Head of caudate nucleus (tissue), 42 donors: Measurements from ENCODE around the gene DOCK6.

ENCODE experiments used
- DNase-seq, 42 donors: peaks; one replicate each; pipeline versions ENCODE4 v3.0.0 to v3.0.0-alpha.2; 2020 to 2021; ENCODE audit warnings: mixed read lengths in 7 of 42
- intact Hi-C: fragments of 100-400 bp; cut with DNase I; formaldehyde crosslinking; loops from one replicate; pipeline ENCODE4 v1.15.0; 2022

Gene DOCK6, protein sequence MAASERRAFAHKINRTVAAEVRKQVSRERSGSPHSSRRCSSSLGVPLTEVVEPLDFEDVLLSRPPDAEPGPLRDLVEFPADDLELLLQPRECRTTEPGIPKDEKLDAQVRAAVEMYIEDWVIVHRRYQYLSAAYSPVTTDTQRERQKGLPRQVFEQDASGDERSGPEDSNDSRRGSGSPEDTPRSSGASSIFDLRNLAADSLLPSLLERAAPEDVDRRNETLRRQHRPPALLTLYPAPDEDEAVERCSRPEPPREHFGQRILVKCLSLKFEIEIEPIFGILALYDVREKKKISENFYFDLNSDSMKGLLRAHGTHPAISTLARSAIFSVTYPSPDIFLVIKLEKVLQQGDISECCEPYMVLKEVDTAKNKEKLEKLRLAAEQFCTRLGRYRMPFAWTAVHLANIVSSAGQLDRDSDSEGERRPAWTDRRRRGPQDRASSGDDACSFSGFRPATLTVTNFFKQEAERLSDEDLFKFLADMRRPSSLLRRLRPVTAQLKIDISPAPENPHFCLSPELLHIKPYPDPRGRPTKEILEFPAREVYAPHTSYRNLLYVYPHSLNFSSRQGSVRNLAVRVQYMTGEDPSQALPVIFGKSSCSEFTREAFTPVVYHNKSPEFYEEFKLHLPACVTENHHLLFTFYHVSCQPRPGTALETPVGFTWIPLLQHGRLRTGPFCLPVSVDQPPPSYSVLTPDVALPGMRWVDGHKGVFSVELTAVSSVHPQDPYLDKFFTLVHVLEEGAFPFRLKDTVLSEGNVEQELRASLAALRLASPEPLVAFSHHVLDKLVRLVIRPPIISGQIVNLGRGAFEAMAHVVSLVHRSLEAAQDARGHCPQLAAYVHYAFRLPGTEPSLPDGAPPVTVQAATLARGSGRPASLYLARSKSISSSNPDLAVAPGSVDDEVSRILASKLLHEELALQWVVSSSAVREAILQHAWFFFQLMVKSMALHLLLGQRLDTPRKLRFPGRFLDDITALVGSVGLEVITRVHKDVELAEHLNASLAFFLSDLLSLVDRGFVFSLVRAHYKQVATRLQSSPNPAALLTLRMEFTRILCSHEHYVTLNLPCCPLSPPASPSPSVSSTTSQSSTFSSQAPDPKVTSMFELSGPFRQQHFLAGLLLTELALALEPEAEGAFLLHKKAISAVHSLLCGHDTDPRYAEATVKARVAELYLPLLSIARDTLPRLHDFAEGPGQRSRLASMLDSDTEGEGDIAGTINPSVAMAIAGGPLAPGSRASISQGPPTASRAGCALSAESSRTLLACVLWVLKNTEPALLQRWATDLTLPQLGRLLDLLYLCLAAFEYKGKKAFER (N-terminal part only)

DNA sequence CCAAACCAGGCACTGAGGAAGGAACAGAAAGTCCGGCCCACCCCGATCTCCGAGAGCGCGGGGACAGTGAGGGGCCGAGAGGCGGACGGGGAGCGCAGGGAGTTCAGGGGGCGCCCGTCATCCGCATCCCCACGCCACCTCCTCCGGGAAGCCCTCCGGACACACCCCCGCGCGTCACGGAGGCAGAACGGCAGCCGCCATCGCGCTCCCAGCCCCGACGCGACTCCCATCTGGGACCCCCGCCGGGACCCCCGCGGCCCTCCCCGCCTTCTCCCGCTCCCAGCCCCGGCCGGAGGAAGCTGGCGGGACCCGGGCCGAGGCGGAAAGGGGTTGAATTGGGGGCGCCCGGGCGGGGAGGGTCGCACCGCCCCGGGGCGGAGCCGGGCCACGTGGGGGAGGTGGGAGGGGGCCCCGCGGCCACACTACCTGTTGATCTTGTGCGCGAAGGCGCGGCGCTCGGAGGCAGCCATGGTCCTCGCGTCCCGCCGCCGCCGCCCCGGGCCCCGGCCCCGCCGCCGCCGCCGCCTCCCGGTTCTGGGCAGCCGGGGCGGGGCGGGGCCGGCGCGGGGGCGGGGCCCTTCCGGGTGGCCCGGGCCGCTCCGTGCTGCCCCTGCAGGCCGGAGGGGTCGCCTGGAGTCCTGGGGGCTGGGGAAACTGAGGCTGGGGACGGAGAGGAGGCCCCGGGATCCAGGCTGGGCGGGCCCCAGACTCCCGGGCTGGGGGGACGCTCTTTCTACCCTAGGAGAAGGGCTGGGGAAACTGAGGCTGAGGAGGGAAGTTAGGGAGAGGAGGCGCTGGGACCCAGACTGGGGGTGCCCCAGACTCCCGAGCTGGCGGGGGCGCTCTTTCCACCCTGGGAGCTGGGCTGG is at the start of gene DOCK6:
TSS of gene DOCK6 (minus strand) at position 554 of the 869 bp plus-strand sequence. CDS start at position 470, 84 bp downstream.
- intact Hi-C loops = no loop called here
- no peak for DNase-seq

DNA sequence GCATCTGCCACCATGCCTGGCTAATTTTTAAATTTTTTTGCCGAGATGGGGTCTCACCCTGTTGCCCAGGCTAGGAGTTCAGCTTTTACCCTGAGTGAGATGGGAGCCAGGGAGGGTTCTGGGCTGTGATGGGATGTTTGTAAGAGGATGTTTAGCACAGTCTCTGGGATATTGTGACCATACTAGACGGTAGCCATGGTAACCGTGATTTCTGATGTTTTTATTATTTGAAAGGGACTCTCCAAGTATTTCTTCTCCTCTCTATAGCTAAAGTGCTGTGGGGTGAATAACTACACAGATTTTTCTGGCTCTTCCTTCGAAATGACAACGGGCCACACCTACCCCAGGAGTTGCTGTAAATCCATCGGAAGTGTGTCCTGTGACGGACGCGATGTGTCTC is 44.0 kb upstream of the DOCK6 start:
- DNase-seq = no peak
- intact Hi-C loops = no loop called here

DNA sequence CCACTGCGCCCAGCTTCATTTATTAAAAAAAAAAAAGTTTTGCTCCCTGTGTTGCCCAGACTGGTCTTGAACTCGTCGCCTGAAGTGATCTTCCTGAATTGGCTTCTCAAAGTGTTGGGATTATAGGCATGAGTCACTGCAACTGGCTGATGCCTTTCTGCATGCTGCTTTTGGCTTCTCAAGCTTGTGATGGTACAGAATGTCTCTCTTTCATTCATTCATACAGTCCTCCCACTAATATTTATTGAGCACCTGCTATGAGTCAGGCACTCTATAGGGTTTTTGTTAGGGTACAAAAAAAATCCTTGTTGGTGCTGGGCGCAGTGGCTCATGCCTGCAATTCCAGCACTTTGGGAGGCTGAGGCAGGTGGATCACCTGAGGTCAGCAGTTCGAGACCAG is 42.6 kb upstream of the DOCK6 start:
- DNase-seq = peak in 11 of 42 donors; percentile 21 to 66 (median 38)
- intact Hi-C loops = no loop called here

DNA sequence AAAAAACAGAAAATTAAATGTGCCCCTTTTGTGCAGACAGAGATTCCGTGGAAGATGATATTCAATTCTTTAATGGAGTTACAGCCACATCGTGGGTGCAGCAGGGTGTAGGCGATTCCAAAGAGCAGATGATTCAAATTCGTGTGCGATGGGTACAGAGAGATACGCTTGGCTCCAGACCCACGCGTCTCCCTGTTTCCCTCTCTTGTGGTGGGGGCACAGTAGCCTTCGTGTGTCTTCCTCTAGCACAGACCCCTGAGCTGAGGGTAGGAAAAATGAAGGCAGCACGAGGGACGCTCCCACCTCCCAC is 38.4 kb upstream of the DOCK6 start:
- intact Hi-C loops = no loop called here

DNA sequence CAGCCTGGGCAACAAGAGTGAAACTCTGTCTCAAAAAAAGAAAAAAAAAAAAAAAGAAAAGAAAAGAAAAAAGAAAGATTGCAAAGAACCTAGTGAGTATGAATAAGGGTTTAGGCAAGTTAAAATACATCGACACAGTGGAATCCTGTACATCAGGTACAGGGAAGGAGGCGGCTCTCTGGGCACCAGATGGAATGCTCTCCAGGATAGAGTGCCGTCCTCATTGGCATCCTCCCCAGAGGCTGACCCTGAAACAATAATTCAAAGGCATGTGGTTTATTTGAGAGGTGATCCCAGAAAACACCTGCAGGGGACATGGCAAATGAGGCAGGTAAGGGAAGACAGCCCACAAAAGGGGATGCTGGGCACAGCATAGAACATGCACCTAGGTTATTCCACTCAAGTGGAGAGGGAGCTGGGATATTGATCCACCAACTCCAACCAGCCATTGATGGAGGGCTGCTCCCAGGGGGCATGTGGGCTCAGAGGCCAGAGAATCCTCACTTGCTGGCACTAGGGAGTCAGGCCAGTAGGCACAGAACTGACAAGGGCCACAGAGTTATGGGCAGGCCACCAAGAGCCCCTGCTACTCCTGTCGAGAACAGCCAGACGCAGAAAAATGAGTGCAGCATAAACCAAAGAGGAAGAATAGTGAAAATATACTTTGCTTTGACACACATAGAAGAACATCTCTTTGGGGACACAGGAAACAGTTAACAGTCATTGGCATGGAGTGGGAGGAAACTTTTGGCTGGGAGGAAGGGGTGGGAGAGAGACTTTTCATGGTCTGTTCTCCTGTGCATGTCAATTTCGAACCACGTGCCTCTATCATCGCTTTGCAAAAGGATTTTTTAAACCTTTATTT is 37.9 kb upstream of the DOCK6 start:
- intact Hi-C loops = loop anchor here (10.0 kb wide), 2 partner anchors 45 to 185 kb away; partner anchors contain the start of genes CCDC159, ELAVL3 and TMEM205

More for the DNA sequence above, 38.4 kb upstream of the DOCK6 start:
- DNase-seq = peak in 39 of 42 donors; percentile 20 to 82 (median 55)

DNA sequence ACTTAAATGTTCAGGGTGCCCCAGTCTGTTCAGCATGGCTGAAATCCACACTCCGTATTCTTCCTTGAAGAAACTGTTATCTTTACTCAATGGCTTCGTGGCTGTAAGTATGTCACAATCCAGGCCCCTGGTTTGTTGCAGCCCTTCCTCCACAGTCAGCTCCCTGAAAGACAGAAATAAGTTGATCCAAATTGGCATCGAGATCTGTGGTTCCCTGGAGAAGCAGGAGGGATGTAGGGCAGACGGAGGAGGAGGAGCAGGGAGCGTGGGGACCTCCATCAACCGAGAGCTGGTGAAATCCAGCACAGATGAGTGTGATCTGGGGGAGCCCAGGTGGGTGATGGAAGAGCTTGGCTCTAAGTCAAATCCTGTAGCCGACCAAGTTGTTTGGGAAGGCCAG is 33.9 kb upstream of the DOCK6 start:
- intact Hi-C loops = loop anchor here (10.0 kb wide), 2 partner anchors 49 to 189 kb away; partner anchors contain the start of genes CCDC159, ELAVL3 and TMEM205

More for the DNA sequence above, 37.9 kb upstream of the DOCK6 start:
- DNase-seq = peak in 6 of 42 donors; percentile 22 to 71 (median 33)

DNA sequence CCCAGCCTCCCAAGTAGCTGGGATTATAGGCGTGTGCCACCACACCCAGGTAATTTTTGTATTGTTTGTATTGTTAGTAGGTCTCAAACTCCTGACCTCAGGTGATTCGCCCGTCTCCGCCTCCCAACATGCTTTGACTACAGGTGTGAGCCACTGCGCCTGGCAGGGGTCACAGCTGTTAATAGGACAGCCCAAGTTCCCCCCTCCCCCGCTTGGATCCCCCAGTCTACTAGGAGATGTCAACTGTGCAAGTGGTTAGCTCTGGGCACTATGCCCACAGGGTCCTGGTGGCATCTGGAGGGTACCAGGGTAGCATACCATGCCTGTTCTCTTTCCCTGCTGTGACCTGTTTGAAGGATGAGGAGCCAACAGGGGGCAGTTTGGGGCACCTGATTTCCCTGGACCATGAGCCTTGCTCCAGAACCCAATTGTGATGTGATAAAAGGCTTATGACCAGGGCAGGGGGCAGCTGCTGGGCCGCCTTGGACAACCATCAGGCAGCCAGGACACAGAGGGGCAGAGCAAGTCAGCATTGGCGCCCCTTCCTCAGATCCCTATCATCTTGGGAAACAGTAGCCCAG is 33.4 kb upstream of the DOCK6 start, which contains the start of gene TSPAN16:
TSS of gene TSPAN16 (plus strand) at position 496 of the 581 bp plus-strand sequence. CDS start 138 bp downstream, outside the sequence.
- intact Hi-C loops = loop anchor here (10.0 kb wide), 2 partner anchors 49 to 189 kb away; partner anchors contain the start of genes CCDC159, ELAVL3 and TMEM205

More for the DNA sequence above, 33.9 kb upstream of the DOCK6 start:
- DNase-seq = peak in 31 of 42 donors; percentile 17 to 79 (median 38)

DNA sequence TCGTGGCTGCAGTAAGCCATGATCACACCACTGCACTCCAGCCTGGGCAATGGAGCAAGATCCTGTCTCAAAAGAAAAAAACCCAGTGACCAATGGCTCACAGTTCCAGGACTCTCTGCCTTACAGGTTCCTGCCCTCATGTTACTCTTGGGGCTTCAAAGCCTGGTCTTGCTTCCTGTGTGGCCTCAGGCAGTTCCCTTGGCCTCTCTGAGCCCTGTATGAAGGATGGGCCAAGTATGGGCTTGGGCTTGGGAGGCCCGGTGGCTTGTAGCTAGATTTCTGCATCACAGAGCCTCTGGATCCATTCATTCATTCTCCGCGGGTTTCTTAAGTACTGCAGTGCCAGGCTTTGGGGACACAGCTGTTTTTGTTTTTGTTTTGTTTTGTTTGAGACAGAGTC is 32.9 kb upstream of the DOCK6 start:
- intact Hi-C loops = loop anchor here (10.0 kb wide), 2 partner anchors 50 to 190 kb away; partner anchors contain the start of genes CCDC159, ELAVL3 and TMEM205
- DNase-seq = no peak

More for the DNA sequence above, 33.4 kb upstream of the DOCK6 start, which contains the start of gene TSPAN16:
- no peak for DNase-seq

DNA sequence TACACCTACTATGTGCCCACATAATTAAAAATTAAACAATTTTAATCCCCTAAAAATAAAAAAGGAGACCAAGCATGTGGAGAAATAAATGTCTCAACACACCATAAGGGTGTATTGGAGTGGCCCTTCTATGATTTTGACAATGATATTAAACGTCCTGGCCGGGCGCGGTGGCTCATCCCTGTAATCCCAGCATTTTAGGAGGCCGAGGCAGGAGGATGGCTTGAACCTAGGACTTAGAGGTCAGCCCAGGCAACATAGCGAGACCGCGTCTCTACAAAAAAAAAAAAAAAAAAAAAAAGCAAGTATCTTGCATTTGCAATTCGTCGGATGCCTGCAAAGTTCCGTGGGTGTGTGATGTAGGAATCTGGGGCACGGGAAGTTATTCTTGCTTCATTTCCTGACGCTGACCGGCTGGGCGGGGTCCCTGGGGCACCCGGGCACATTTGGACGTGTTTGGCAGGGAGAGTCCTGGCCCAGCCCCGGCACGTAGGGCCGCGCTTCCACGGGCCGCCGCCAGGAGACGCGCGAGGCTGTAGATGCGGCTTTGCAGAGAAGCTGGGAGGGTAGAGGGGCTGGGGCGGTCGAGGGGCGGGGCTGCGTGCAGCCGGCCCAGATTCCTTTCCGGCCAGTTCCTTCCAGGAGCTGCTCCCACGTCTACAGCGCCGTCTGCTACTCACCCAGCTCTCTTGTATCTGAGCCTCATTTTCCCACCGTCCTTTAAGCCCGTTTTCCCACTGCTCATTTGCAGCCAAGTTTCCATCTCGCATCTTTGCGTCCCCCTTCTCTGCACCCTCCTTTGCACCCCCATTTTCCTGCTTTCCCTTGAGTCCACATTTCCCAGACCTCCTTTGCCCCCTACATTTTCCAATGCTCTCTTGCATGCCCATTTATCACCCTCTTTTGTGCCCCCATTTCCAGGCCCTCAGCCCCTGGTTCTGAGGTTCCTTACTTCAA is 31.4 kb upstream of the DOCK6 start:
- intact Hi-C loops = loop anchor here (5.0 to 10.0 kb wide), 3 partner anchors 51 to 191 kb away; partner anchors contain the start of genes CCDC159, ELAVL3 and TMEM205
- DNase-seq = peak; percentile 78 to 96 (median 92)

DNA sequence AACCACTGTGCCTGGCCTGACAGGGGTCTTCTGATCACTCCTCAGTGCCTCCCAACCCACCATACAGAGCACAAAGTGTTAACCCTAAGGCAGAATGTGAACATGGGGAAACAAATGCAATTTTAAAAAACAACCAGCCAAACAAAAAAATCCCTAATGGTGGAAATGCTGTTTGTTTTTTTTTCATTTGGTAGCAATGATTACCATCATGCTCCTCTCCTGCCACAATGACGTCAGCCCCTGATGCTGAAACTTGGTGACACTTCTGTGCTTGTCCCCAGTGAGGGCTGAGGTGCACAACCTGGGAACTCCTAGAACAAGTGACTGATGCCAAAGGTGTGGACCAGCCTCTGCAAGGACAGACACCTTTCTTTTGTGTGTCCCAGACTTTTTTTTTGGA is 29.7 kb upstream of the DOCK6 start:
- intact Hi-C loops = loop anchor here (5.0 to 10.0 kb wide), 3 partner anchors 53 to 193 kb away; partner anchors contain the start of genes CCDC159, ELAVL3 and TMEM205
- no peak for DNase-seq

DNA sequence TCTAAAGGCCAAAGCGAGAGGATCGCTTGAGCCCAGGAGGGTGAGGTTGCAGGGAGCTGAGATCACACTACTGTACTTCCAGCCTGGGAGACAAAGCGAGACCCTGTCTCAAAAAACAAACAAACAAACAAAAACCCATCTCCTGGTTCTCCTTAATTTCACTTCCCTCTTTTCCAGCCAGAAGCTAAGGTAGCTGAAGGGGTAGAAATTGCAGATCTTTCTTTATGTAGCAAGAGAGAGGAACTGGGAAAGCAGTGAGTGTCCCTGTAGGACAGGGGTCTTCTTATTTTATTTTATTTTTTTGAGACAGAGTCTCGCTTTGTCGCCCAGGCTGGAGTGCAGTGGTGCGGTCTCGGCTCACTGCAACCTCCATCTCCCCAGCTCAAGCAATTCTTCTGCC is 29.1 kb upstream of the DOCK6 start:
- intact Hi-C loops = loop anchor here (5.0 to 10.0 kb wide), 3 partner anchors 53 to 193 kb away; partner anchors contain the start of genes CCDC159, ELAVL3 and TMEM205
- no peak for DNase-seq

DNA sequence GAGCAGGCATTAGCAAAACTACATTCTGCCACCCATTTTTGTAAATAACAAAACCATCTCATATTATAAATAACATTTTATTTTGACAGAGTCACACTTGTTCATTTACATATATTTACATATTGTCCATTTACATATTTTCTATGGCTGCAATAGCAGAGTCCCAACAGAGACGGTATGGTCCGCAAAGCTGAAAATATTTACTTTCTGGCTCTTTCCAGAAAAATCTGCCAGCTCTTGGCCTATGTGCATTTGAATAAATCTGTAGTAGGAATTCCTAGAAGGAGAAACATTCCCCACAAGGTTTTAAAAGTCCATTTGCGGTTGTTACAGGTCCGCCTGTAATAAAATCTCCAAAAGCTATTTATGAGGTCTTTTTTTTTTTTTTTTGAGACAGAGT is 27.9 kb upstream of the DOCK6 start:
- DNase-seq = no peak
- intact Hi-C loops = loop anchor here (5.0 to 10.0 kb wide), 3 partner anchors 55 to 195 kb away; partner anchors contain the start of genes CCDC159, ELAVL3 and TMEM205

DNA sequence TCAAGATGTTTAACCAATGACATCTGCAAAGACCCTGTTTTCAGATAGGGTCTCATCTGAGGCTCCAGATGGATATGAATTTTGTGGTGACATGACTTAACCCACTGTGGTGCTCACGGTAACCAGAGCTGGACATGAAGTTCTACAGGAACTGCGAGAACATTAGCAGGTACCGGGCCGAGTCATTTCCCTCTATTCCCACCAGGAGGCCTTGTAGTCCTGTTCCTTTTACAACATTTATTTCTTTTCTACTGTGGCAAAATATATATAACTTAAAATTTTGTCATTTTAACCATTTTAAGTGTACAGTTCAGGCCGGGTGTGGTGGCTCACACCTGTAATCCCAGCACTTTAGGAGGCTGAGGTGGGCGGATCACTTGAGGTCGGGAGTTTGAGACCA is 26.0 kb upstream of the DOCK6 start:
- intact Hi-C loops = no loop called here
- DNase-seq = no peak

DNA sequence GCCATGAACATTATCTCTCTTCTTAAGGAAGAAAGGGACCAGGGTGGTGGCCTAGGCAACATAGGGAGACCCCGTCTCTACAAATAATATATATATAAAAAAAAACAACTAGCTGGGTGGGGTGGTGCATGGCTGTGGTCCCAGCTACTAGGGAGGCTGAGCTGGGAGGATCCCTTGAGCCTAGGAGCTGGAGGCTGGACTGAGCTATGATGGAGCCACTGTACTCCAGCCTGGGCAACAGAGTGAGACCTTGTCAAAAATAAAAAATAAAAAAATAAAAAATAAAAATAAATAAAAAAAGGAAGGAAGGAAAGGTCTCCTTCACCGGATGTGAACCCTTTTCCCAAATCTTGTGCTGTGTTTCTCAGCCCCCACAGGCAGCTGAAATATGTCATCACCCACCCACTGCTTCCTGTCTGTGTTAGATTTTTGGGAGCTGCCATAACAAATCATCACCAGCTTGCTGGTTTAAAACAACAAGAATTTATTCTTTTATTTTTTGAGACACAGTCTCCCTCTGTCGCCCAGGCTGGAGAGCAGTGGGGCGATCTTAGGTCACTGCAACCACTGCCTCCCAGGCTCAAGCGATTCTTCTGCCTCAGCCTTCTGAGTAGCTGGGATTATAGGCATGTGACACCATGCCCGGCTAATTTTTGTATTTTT is 24.1 kb upstream of the DOCK6 start:
- peak in 1 of 42 donors; percentile 6 for DNase-seq
- intact Hi-C loops = no loop called here
